GM12873 (cell line): ENCODE results near the gene SERGEF.

Source experiments
- CTCF ChIP-seq: IDR thresholded peaks from 2 replicates; pipeline ENCODE4 v1.5.1; 2012; ENCODE audit warnings: low read depth, mild to moderate bottlenecking, moderate library complexity, low read length, control low read depth; ENCODE audit not compliant: insufficient read depth; ENCODE audit errors: missing control alignments

SERGEF gene

GRCh38 chr11:17930544-17931125 lies 82.2 kb downstream of the SERGEF start:
- TF ChIP-seq CTCF, result peak; percentile 18

- TF ChIP-seq CTCF, result no peak
Observed at GRCh38 chr11:17929171-17929570, 83.7 kb downstream of the SERGEF start.

DNA sequence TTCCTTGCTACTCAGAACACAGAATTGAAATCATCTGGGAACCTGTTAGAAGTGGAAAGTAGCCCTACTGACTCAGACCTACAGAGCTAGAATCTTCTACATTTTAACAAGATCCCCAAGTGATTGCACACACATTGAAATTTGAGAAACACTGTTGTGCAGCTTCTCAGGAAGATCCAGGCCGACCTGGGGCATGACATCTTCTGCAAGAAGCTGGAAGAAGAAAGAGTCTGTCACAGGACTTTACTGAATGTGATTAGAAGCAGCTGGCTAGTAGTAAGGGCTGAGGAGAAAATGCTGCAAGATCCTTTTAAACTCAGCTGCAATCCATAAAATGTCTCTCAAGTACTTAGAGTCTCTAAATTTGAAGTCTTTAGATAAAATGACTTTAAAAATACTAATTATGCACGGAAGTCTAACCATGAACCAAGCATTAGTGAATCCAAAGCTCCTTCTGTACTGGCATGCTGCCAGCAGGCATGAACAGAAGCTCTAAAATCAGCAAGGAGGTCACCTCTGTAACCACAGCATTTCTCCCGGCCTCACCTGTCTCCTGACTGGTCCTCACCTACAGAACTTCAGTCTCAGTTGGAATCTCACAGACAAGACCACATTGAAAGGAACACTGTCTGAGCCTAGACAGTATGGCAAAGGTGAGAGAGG lies 85.0 kb downstream of the SERGEF start:
- no peak for TF ChIP-seq CTCF

DNA sequence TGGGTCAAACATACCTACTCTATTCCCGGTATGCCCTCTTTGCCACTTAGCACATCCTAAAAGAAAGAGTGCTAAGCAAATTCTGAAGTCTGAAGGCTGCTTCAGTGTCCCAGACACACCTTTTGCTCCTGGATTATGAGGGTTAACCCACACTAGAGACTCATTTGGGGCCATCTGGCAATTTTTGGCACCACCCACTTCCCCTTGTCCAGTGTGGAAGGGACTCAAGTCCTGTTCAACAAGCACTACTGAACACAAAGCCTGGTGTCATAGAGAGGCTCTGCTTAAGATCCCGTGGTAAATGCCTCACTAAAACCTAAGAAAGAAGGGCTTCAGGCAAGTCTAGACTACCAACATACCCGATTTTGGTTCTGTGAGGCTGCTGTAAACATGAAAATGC lies 85.8 kb downstream of the SERGEF start:
- TF ChIP-seq CTCF, result no peak

- TF ChIP-seq CTCF, result no peak
Observed at GRCh38 chr11:17924713-17925112, 88.1 kb downstream of the SERGEF start.

- no peak for TF ChIP-seq CTCF
Observed at GRCh38 chr11:17923217-17923616, 89.6 kb downstream of the SERGEF start.

- TF ChIP-seq CTCF, result no peak
Observed at GRCh38 chr11:17922416-17922788, 90.4 kb downstream of the SERGEF start.
